HG03378 (cell line): Measurements from ENCODE around the gene IFNA21.
A peak's percentile ranks its signal among the peaks of the same experiment; 100 is the strongest.
"Not testable (repeated sequence)": the region's sequence is repeated elsewhere in the genome, so short reads cannot be mapped to it uniquely, and the experiment has no call there.

ENCODE experiments used
- ATAC-seq: cut with Tn5 transposase; IDR thresholded peaks from one replicate; pipeline ENCODE4 v1.9.1; 2021; ENCODE audit warnings: mild to moderate bottlenecking, moderate library complexity; ENCODE audit not compliant: unreplicated experiment

IFNA21 gene

DNA sequence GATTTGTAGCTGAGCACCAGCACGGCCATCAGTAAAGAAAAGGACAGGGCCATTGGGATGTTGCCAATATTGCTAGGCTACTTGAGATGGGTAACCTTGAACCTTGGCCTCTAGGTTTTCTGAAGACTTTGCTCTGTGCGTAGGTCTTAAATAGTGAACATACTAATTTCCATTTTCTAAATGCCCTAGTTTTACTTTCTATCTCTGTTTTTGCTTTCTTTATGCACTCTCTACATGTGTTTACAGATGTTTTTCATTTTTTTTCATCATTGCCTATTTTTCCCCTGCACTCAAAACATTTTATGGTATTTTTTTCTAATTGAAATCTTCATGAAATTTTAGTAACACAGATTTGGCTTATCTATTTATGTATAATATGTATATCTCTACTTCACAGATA lies at the start of gene IFNA21:
TSS of gene IFNA21 (minus strand) at position 101 of the 400 bp plus-strand sequence. CDS start at position 53, 48 bp downstream.
- ATAC-seq, result not testable (repeated sequence)

DNA sequence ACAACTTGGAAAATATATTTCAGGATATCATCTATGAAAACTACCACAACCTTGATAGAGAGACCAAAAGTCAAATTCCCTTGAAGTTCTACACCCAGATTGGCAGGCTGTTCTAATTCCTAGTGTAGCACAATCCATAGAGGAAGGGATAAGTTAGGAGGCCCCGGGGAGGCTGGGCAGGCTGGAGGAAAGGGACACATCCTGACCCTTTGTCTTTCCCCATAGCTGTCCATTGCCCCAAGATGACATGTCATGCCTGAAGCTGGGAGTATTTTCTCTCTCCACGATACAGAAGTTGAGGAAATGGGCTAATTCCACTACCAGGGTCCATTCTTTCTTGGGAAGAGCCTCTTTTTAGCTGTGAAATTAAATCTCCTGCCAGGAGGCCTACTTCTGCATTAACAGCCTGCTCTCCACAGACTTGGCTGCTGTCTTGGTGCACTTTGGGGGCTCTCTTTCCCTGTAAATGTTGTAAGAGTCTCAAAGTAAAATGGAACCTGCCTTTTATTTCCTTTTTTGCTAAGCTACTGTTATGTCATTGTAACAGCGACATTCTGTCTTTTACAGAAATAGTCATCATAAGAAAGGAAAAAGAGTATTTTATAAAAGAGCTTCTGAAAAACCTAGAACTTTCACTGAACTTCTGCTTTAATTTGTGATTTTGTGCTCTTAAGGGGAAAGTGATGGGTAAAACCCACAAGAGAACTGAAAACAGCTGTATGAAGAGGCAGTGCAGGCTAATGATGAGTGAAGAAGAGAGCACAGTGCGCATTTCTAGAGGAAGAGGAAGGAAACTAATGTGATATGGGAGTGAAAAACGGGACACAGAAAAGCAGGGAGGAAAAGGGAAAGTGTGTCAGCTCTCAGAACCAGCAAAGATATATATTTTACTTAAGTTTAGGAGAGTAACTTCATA lies 47.2 kb upstream of the IFNA21 start:
- ATAC-seq, result peak; percentile 67

- ATAC-seq, result not testable (repeated sequence)
These were observed 45.7 kb upstream of the IFNA21 start for GRCh38 chr9:21212160-21212559.

DNA sequence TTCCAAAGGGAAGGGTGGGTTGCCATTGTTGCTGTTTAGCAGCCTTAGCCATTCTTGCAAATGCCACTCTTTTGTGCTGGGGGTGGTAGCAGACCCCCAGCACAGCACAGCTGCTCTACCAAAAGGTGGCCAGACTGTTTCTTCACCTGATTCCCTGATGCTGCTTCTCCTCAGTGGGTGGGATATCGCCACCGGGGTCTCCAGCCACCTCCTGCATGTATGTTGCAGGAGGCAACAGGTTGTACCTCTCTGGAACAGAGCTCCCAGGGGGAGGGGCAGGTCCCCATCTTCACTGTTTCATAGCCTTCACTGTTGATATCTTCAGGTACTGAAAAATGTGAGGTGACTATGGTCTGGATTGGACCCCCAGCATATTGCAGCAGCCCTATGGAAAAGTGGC lies 44.3 kb upstream of the IFNA21 start:
- not testable (repeated sequence) for ATAC-seq

- no peak for ATAC-seq
These were observed 43.9 kb upstream of the IFNA21 start for GRCh38 chr9:21210311-21210710.

- ATAC-seq, result not testable (repeated sequence)
These were observed 40.6 kb upstream of the IFNA21 start, which contains the start of gene IFNA10 for GRCh38 chr9:21207043-21207442. TSS of gene IFNA10 (minus strand) at chr9:21207143. CDS start at chr9:21207097, 46 bp downstream.

- no peak for ATAC-seq
These were observed 38.7 kb upstream of the IFNA21 start for GRCh38 chr9:21205204-21205603.

- ATAC-seq, result not testable (repeated sequence)
These were observed 35.6 kb upstream of the IFNA21 start, which contains the start of gene IFNA7 for GRCh38 chr9:21202105-21202504. TSS of gene IFNA7 (minus strand) at chr9:21202205. CDS start at chr9:21202165, 40 bp downstream.

GRCh38 chr9:21194867-21195776 lies 28.7 kb upstream of the IFNA21 start:
- ATAC-seq, result peak; percentile 94

DNA sequence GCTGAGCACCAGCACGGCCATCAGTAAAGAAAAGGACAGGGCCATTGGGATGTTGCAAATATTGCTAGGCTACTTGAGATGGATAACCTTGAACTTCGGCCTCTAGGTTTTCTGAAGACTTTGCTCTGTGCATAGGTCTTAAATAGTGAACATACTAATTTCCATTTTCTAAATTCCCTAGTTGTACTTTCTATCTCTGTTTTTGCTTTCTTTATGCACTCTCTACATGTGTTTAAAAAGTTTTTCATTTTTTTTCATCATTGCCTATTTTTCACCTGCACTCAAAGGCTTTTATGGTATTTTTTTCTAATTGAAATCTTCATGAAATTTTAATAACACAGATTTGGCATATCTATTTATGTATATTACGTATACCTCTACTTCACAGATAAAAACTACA lies 21.0 kb upstream of the IFNA21 start, which contains the start of gene IFNA4:
TSS of gene IFNA4 (minus strand) at position 101 of the 400 bp plus-strand sequence. CDS start at position 45, 56 bp downstream.
- ATAC-seq, result not testable (repeated sequence)

DNA sequence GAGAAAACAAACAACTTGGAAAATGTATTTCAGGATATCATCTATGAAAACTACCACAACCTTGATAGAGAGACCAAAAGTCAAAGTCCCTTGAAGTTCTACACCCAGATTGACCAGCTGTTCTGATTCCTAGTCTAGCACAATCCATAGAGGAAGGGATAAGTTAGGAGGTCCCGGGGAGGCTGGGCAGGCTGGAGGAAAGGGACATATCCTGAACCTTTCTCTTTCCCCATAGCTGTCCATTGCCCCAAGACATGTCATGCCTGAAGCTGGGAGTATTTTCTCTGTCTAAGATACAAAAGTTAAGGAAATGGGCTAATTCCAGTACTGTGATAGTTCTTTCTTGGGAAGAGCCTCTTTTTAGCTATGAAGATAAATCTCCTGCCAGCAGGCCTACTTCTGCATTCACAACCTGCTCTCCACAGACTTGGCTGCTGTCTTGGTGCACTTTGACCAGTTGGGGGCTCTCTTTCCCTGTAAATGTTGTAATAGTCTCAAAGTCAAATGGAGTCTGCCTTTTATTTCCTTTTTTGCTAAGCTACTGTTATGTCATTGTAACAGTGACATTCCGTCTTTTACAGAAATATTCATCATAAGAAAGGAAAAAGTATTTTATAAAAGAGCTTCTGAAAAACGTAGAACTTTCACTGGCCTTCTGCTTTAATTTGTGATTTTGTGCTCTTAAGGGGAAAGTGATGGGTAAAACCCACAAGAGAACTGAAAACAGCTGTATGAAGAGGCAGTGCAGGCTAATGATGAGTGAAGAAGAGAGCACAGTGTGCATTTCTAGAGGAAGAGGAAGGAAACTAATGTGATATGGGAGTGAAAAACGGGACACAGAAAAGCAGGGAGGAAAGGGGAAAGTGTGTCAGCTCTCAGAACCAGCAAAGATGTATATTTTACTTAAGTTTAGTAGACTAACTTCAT lies 16.6 kb upstream of the IFNA21 start:
- ATAC-seq, result peak; percentile 95

DNA sequence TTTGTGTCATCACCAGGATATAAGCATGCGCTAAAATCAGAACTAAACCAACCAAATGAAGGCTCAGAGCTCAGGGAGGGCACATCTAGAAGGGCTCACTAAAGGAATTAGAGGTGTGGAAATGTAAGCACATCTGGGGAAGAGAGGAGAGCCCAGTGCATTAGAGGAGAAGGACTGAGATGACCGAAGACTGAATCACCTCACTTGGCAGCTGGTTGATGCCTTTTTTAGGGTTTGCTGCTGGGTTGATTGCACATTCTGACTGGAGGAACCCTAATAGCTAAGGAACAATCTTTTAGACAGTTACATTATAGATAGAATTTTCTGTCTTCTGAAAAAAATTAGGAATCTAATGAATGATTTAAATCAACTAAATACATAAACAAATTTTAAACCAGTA lies 8.2 kb upstream of the IFNA21 start:
- no peak for ATAC-seq

DNA sequence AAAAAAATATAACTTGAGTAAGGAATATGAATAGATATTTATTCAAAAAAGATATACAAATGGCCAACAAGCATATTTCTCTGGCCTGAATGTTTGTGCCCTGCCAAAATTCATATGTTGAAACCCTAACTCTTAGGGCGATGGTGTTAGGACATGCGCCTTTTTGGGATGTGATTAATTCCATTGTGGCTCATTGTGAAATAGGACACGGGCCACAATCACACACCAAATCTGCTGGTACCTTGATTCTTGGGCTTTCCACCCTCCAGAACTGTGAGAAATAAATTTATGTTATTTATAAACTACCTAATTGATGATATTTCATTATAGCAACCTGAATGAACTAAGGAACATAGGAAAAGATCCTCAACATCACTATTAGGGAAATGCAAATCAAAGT lies 5.7 kb upstream of the IFNA21 start:
- ATAC-seq, result no peak

- ATAC-seq, result no peak
These were observed 4.9 kb upstream of the IFNA21 start for GRCh38 chr9:21171351-21171750.

DNA sequence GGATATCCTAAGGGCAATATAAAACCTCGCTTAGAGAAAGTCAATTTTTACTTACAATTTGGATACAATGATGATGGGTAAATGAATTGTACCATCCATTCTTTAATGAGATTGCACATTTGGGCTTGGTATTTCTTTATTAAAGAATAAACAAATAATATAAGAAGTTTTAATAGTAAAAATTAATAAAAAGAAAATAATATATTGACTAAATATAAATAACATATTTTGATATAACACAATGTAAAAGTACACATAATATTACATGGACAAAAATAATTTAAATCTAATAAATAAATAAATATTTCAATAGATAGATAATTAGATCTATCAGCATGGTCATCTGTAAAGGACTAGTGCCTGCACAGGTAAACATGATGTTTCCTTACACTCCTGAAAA lies 944 bp downstream of the IFNA21 start:
- no peak for ATAC-seq

DNA sequence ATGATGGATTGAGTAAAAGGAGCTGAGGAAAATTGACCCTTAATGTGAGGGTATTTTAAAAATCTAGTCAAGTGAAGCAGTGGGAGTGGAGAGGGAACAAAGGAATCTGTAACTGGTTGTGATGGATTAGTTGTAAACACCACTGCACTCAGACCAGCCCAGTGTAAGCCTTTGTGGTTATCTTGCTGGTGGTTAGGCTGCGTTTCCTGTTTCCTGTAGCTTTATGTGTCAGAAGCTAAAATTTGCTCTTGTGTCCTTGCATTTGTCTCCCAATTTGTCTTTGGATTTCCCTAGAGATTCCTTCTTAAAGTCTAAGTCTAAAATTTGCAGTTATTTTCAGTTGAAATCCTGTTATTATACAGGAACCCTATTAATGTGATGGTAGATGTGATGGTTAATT lies 6.3 kb downstream of the IFNA21 start:
- peak; percentile 96 for ATAC-seq

DNA sequence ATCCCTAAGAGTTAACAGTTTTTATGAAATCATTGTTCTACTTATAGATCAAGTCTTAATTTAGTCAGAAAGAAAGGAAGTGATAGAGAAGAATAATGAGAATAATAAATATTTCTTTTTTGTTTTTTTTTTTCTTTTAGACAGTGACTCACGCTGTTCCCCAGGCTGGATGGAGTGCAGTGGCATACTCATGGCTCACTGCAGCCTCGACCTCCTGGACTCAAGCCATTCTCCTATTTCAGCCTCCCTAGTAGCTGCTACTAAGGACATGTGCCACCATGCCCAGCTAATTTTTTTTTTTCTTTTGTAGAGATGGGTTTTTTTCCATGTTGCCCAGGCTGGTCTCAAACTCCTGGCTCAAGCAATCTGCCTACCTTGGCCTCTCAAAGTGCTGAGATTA lies 11.0 kb downstream of the IFNA21 start:
- ATAC-seq, result no peak

DNA sequence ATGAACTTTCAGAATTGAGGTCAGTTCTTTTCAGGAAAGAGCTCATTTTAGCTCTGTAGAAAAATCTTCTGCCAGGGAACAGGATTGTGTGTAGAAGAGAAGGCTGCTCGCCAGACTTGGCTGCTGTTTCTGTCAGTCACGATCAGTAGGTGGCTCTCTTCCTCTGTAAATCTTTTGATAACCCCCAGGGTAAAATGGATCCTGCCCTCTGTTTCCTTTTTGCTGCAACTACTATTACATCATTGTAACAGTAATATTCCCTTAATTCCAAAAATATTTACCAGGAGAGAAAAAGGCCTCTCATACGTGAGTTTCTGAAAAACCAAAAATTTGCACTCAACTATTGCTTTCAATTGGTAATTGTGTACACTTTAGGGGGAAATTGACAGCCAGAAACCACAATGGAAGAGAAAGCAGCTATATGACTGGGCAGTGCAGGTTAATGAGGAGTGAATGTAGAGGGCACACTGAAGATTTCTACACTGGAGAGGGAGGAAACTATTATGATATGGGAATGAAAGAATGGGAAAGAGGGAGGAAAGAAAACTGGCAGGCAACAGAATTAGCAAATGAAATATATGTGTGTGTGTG lies 12.3 kb downstream of the IFNA21 start:
- peak; percentile 92 for ATAC-seq

- peak; percentile 28 for ATAC-seq
These were observed 13.0 kb downstream of the IFNA21 start for GRCh38 chr9:21153336-21154017.
